Epithelial cell of esophagus (primary cell): ENCODE results near the gene ZNF853.
"Not testable (repeated sequence)": the region's sequence is repeated elsewhere in the genome, so short reads cannot be mapped to it uniquely, and the experiment has no call there.

Experiments used
- DNase-seq: peaks from one replicate; pipeline ENCODE4 v3.0.0; 2010; ENCODE audit warnings: low read depth
- H3K4me3 ChIP-seq: 2 replicates; pipeline ENCODE4 v1.5.1; 2011; ENCODE audit warnings: mild to moderate bottlenecking, low read length, control low read depth
- TF ChIP-seq, protein P1 (sequence below): IDR thresholded peaks from 2 replicates; pipeline ENCODE4 v1.5.1; 2011; ENCODE audit warnings: low read depth, mild to moderate bottlenecking, low read length, control low read depth, inconsistent platforms; ENCODE audit not compliant: insufficient read depth; ENCODE audit errors: missing control alignments

Gene ZNF853

DNA sequence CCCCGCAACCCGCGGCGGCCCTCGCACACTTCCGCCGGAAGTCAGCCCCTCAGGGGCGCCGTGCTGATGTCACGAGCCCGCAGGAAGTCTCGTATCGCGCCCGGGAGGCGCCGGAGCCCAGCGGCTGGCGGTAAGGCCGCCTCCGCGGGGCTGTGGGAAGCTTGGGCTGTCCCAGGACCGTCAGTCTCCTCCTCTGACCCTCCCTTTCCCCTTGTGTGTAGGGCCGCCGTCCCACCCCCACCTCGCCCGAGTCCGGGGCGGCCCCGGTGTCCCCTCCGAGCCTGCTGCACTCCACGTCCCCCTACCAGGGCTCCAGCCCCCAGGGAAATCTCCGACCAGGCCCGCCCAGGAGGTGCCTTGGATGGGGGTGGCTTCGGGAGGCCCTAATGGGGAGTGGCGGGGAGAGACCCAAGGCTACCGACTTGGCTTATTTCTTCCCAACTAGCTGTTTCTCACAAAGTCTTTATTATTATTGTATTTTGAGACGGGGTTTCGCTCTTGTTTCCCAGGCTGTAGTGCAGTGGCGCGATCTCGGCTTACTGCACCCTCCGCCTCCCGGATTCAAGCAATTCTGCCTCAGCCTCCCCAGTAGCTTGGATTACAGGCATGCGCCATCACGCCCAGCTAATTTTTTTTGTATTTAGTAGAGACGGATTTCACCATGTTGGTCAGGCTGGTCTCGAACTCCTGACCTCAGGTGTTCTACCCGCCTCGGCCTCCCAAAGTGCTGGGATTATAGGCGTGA is 37.9 kb upstream of the ZNF853 start, which contains the start of gene ZDHHC4:
TSS of gene ZDHHC4 (plus strand) at position 86 of the 745 bp plus-strand sequence. CDS start 3,108 bp downstream, outside the sequence.
- DNase-seq = peak; percentile 83
- TF ChIP-seq, protein P1, sequence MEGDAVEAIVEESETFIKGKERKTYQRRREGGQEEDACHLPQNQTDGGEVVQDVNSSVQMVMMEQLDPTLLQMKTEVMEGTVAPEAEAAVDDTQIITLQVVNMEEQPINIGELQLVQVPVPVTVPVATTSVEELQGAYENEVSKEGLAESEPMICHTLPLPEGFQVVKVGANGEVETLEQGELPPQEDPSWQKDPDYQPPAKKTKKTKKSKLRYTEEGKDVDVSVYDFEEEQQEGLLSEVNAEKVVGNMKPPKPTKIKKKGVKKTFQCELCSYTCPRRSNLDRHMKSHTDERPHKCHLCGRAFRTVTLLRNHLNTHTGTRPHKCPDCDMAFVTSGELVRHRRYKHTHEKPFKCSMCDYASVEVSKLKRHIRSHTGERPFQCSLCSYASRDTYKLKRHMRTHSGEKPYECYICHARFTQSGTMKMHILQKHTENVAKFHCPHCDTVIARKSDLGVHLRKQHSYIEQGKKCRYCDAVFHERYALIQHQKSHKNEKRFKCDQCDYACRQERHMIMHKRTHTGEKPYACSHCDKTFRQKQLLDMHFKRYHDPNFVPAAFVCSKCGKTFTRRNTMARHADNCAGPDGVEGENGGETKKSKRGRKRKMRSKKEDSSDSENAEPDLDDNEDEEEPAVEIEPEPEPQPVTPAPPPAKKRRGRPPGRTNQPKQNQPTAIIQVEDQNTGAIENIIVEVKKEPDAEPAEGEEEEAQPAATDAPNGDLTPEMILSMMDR = no peak
- H3K4me3 ChIP-seq = peak within 1 kb of the TSS; percentile 61

GRCh38 chr7:6578114-6579084 is 37.0 kb upstream of the ZNF853 start:
- DNase-seq = peak; percentile 78
- peak overlapping the region; percentile 61 for H3K4me3 ChIP-seq
- TF ChIP-seq, protein P1 = no peak

DNA sequence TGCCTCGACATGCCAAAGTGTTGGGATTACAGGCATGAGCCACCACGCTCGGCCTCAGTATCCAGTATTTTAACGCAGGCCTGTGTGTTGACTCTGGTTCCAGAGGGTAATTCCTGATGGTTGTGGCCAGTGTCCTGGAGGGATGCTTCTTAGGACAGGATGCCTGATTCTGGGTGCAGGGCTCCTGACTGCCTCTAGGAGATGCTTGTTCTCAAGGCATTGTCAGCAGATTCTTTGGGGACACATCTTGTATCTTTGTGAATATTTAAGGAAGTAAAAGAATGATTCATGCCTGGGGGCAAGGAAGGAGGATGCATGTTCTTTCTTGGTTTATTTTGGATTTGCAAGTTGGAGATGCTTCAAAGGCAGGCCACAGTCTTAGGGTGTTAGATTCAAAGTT is 36.0 kb upstream of the ZNF853 start:
- no peak for DNase-seq
- TF ChIP-seq, protein P1 = peak; percentile 32
- no peak overlapping the region for H3K4me3 ChIP-seq

GRCh38 chr7:6585746-6586432 is 29.5 kb upstream of the ZNF853 start:
- not testable (repeated sequence) for DNase-seq, H3K4me3 ChIP-seq

DNA sequence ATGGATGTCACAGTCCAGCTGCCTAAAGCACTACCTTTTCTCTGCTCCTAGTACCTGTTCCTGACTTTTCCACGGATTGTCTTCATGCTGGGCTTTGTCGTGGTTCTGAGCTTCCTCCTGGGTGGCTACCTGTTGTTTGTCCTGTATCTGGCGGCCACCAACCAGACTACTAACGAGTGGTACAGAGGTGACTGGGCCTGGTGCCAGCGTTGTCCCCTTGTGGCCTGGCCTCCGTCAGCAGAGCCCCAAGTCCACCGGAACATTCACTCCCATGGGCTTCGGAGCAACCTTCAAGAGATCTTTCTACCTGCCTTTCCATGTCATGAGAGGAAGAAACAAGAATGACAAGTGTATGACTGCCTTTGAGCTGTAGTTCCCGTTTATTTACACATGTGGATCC is 26.8 kb upstream of the ZNF853 start:
- TF ChIP-seq, protein P1 = no peak
- no peak for DNase-seq
- H3K4me3 ChIP-seq = no peak overlapping the region

GRCh38 chr7:6589151-6589828 is 26.1 kb upstream of the ZNF853 start:
- TF ChIP-seq, protein P1 = no peak
- H3K4me3 ChIP-seq = peak overlapping the region; percentile 19
- DNase-seq = no peak
